GM21737 (cell line): ENCODE data around the gene HBEGF.
"Not testable (repeated sequence)": the region's sequence is repeated elsewhere in the genome, so short reads cannot be mapped to it uniquely, and the experiment has no call there.

Source experiments
- ATAC-seq: cut with Tn5 transposase; IDR thresholded peaks from one replicate; pipeline ENCODE4 v1.9.1; 2021; ENCODE audit warnings: mild to moderate bottlenecking, moderate library complexity; ENCODE audit not compliant: unreplicated experiment

HBEGF gene

GRCh38 chr5:140361901-140362300 lies 15.5 kb upstream of the HBEGF start:
- no peak for ATAC-seq

- ATAC-seq = no peak
Observed at GRCh38 chr5:140360681-140361479, 14.5 kb upstream of the HBEGF start.

DNA sequence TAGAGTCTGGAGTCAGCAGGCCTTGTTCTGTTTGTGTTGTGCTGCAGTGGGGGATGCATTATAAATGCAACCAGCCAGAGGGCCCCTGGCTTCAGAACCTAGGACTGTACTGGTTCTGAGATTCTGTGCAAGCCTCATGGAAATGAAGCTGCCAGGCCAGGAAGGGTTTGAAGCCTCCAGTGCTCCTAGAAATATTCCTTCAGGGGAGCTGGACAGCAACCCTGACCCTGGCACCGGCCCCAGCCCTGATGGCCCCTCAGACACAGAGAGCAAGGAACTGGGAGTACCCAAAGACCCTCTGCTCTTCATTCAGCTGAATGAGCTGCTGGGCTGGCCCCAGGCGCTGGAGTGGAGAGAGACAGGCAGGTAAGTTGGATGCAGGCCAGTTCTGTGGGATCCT lies 13.7 kb upstream of the HBEGF start, which contains the start of gene SLC4A9:
Gene SLC4A9, plus strand, starts transcription at position 94 of the 400 bp plus-strand sequence. Its CDS starts 43 bp downstream, at position 137.
- ATAC-seq = no peak

DNA sequence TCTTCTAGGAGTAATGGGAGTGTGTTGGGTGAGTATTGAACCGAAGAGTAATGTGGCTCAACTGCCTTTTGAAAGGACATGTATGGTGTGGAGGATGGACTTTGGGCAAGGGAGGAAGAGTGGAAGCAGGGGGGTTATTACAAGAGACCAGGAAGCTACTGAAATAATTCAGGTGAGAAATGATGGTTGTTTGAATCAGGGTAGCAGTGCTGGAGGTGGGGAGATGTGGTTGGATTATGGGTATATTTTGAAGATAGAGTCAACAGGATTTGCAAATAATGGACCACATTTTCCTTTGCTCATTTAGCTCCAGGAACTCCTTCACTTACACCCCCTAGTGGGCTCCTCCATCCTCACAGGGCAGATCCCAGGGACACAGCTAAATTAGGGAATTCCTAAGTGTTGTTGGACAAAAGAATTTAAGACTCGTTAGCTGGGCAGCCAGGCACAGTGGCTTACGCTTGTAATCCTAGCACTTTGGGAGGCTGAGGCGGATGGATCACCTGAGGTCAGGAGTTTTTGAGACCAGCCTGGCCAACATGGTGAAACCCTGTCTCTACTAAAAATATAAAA lies 12.4 kb upstream of the HBEGF start:
- no peak for ATAC-seq

GRCh38 chr5:140357726-140358093 lies 11.3 kb upstream of the HBEGF start:
- ATAC-seq = peak; percentile 89

- ATAC-seq = peak; percentile 29
Observed at GRCh38 chr5:140356853-140357725, 10.7 kb upstream of the HBEGF start.

- ATAC-seq = no peak
Observed at GRCh38 chr5:140355546-140355945, 9.1 kb upstream of the HBEGF start.

GRCh38 chr5:140351609-140352334 lies 5.4 kb upstream of the HBEGF start:
- peak; percentile 47 for ATAC-seq

DNA sequence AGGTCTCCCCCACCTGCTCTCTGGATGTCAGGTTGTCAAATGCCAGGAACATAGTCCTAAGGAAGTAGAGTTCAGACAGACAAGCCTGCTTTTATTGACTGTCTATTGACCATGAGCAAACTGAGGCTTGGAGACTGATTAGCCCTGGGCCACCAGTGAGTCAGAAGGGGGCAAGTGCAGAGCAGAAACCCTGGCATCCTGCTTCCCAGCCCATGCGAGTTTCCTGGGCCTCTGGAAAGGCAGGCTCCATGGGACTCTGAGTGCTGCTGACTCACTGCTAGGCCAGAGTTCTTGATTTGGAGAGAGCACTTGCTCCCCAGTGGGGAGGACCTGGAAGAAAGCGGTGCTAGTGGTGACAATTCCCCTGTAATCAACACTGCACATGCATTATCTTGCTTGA lies 2.8 kb upstream of the HBEGF start:
- no peak for ATAC-seq

GRCh38 chr5:140348104-140348503 lies 1.7 kb upstream of the HBEGF start:
- no peak for ATAC-seq

DNA sequence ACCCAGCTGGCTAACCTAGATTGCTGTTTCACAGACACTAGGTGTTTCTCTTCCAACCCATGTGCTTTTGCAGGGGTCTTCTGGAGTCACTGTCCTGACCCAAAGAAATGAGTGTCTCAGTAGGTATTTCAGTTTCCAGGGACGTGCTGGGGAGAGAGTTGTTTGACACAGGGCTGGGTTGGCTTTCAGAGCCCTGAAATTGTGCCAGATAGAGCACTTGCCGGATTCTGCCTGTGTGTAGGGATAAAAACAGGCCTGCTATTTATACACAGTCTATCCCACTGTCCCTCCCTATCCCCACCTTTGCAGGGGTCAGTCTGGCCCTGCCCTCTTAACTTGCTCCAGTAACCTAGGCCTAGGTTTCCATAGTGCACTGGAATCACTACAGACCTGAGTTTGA lies 957 bp upstream of the HBEGF start:
- no peak for ATAC-seq

- ATAC-seq = peak; percentile 18
Observed at GRCh38 chr5:140345919-140346347, 470 bp downstream of the HBEGF start.

DNA sequence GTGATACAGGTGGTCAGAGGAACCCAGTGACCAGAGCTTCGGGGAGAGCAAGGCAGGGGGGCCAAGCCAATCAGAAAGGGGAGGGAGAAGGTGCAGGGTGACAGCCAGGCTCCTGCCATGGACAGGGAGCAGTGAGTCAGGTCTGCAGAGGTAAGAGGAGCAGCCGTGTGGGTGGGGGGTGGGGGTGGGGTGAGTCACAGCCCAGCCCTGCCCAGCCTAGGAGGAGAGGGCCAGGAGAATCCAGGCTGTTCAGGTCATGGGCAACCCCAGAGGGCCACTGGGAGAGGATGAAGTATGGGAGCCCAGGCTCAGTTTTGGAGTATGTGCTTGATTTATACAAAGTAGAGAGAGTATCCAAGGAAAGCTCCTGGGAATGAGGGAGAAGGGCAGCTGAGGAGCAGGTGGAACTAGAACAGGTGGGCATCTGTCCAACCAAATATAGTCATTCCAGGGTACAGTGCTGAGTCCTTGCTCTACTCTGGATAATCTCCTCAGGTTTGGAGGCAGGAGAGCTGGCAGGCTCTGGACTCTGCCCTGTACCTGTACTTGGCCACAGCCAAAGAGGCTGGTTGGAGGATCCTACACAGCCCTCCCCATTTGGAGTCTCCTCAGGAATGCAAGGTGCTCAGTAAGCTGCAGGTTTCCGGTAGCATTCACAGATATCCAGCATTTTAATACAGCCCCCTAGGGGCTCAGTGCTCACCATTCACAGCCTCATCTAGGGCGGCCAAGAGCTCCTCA lies 1.6 kb downstream of the HBEGF start:
- ATAC-seq = no peak

GRCh38 chr5:140343849-140344248 lies 2.6 kb downstream of the HBEGF start:
- ATAC-seq = not testable (repeated sequence)

- no peak for ATAC-seq
Observed at GRCh38 chr5:140342896-140343295, 3.5 kb downstream of the HBEGF start.

DNA sequence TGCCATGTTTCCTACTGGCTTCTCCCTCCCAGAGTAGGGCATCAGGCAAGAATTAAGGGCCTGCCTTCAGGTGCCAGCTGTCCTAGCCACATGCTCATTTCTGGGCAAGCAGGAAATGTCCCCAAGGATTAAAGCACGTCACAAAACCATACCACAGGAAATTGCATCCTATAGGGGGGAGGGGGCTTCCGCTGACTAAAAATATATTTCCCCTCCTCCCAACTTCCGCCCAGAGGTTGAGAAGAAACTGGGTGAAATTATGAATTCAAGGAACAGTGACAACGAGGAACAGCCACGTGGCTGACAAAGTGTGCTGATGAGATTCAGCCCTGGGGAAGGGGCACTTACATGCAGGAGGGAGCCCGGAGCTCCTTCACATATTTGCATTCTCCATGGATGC lies 4.1 kb downstream of the HBEGF start:
- ATAC-seq = no peak

GRCh38 chr5:140341591-140341990 lies 4.8 kb downstream of the HBEGF start:
- ATAC-seq = no peak

- no peak for ATAC-seq
Observed at GRCh38 chr5:140340605-140341121, 5.7 kb downstream of the HBEGF start.

DNA sequence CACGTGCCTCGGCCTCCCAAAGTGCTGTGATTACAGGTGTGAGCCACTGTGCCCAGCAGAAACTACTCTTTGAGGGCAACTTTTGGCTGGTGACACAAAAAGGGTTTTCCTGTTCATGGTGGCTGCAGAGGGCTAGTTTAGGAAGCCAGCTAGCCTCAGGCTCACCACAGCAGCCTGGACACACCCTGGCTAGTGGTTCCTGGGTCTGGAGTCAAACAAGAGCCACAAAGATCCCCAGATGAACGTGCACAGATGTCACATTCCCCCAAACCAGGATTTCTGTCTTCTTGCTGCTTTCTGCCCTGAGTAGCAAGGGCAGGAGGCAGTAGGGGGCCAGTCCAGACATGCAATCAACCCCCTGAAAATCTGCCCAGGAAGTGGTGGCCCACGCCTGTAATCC lies 6.8 kb downstream of the HBEGF start:
- ATAC-seq = no peak

DNA sequence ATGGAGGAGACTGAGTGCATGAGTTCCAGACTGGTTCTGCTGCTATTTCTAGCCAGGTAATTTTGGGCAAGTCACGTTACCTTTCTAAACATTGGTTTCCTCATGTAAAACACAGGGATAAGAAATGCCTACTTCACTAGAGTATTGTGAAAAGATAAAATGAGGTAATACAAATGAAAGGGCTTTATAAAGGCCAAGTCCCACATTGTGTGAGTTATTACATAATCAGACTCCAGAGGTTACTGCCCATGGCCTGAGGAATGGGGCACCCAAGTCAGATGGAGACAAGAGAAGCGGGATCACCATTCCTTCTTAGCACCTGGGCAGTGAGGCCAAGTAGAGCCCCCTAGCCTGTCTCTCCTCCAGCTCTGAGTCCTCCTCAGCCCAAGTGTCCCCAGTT lies 7.5 kb downstream of the HBEGF start:
- ATAC-seq = no peak
